ENCODE measurements around the gene MAN1C1.

Gene MAN1C1

DNA sequence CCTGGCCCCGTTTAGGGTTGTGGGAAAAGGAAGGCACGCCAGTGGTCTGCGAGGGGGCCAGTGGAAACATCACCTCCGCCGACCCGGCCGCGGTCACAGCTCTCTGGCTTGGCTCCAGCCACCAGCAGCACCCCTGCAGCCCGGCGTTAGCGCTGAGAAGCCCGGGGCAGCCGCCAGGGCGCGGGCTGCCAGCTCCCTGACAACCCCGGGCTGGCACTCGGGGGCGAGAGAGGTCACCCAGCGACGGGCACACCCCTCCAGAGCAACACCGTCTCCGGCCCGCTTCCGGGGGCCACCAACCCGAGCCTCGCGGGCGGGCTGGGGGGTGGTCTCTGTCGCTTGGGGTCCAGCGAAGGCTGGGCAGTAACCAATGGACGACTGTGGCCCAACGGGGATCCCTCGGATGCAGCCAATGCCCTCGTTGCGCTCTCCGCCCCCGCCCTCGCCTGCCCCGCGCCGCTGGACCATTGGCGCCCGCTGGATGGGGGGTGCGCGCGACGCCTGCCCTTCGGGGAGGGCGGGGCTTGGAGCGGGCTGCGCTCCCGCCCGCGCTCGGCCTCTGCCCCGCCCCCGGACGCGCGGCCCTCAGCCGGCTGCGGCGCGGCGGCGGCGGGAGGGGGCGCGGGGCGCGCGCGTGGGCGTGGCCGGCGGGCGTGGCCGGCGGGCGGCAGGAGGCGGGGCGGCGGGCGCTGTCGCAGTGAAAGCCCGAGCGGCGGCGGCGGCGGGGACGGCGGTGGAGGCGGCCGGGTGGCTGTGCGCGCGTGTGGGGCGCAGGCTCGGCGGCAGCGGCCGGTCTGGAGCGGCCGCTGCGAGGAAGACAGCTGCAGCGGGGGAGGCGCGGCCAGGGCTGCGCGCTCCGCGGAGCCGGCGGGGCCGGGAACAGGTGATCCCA is at the start of gene MAN1C1:
Gene MAN1C1, plus strand, starts transcription at position 697 of the 892 bp plus-strand sequence. CDS start 1,007 bp downstream, outside the sequence.
- peak; percentile 69 for DNase-seq

DNA sequence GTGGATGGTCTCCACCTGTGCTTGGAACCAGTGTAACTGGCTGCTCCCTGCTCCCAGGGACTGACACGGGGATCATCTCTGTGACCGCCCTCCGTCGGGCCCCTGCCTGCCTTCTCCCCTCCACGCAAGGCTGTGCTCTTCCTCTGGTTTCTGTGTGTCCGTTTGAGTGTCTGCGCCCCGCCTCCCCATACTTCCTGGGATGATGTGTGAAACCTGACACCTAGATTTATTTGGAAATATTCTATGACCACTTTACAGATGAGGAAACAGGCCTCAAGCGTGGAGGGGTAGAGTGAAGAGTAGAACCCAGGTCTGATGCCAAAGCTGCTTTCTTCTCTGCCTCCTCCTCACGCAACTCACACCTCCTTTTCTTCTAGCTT is 48.9 kb upstream of the MAN1C1 start:
- no peak for DNase-seq

- no peak for DNase-seq
Measured at GRCh38 chr1:25568090-25568833, 48.3 kb upstream of the MAN1C1 start.

DNA sequence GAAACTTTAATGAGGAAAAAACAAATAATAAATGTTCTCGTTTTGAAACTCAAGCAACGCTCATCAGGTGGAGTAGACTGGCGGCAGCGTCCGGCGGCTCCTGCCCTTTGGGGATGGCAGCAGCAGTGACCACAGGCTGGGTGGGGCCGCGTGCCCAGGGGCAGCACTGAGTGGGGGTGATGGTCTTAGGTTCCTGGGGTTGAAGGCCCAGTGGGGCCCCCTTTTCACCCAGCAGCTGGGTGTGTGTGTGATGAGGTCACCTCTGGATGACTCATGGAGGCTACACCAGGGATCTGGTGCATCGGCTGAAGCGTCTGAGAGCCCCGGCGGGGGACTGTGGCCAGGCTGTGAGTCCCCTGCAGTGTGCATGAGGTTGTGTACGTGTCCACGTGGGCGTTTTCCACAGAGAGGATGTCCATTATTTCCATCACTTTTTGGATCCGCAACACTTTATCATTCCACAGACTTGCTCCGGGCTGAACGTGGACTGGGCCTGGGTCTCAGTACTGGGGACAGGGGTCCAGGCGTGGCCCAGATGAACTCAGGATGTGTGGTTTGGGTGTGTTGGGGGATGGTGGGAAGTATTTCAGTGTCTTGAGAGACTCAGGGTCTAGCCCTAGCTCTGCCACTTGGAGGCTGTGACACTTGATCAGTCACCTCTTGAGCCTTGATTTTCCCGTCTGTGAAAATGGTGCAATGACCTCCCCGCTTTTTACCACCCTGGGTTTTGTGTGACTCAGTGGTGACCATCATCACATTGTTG is 47.6 kb upstream of the MAN1C1 start:
- DNase-seq: peak; percentile 15

DNA sequence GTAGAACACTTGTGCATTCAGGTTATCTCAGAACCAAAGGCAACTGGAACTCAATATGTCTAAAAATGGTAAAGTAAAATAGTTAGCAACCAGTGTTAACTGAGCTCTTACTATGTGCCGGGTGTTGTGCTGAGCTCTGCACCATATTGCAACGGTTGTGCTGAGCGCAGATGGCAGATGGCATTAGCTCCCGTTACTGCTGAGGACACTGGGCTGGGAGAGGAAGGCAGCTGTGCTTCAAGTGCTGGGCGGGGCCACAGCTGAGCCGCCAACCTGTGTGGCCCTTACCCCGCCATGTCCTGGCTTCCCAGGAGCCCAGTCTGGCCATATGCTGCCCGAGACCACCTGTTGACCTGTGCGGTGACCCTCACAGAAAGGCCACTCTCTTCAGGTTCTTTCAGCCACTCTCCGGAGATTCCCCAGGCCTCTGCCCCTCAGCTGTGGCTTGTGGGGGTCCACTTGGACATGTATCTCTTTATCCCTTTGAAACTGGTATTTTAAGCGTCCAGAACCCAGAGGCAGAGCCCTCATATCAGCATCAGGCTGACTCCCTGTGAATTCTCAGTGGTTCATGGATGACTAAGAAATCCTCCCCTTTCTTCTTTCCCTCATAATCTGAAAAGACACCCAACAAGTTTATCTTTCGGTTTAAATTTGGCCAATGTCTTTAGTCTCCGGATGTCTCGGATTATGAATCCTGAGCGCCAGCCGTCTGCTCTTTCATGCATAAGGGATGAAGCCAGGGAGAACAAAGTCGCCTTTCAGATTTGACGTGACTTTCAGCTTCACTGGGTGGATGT is 46.8 kb upstream of the MAN1C1 start:
- DNase-seq: no peak

- DNase-seq: no peak
Measured at GRCh38 chr1:25570798-25571521, 45.6 kb upstream of the MAN1C1 start.

DNA sequence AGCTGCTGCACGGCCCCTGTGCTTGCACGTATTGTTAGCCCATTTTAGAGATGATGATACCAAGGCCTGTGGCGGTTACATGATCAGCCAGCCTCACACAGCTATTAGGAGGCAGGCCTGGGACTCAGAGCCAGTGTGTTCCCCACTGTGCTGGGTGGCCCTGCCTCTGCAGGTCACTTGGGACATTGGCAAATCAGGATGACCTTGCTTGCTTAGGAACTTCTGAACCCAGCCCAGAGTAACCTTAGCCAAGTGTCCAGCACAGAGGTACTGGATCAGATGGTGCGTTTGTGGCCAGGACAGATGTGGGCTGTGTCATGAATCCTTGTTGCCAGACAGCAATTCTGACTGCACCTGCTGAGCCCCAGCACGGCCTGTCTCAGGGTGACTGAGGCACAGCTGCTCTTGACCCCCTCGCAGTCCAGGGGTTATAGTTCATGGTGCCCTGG is 45.0 kb upstream of the MAN1C1 start:
- DNase-seq: no peak

DNA sequence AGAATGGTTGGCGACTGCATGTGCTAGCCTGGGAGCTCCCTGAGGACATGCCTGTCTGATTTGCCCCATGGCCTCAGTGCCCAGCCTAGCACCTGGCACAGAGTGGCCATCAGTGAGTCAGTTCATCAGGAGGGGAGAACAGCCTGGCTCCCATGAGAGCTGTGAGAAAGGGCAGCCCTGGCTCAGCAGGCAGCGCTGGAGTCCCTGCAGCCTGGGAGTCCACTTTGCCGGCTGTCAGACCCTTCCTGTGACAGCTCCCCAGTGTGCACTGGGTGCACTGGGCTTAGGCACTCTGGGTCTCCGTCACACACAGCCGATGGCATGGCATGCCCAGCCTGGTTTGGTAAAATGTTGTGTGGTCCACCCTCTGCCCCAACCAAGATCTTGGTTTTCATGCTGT is 44.5 kb upstream of the MAN1C1 start:
- DNase-seq: no peak

DNA sequence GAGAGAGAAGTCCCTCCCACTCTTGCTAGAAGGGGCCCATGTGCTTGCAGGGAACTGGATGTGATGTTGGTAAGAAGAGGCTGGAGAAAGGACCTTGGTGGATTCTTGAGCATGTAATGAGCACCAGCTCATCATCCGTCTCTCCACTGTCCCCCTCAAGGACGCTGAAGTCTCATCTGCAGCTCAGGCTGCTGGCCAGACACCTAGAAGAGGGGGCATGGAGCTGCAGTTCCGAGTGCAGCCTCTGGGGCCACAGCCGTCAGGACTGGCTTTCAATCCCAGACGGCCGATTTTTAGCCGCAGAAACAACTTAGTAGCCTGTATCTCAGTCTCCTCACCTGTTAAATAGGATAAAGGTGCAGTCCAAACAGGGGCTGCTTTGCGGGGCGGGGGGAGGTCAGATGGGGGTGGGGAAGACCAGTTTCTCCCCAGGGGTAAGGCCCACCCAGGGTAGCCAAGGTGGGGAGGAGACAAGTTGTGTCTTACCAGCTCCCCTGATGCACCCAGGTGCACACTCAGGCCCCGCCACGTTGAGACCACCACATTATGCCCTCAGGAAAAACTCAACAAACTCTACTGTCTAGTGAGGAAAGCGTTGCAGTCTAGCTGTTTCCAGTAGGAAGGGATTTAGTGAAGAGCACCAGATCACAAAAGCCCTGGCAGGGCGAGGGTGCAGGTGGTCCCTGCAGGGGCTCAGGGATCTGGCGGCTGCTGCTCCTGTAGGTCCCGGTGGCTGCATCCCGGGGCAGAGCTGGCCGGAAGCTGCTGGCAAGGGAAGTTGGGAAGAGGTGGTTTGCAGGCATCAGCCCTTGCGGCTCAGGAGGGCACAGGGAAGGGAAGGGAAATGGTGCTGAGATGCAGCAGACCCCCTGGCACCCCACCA is 43.6 kb upstream of the MAN1C1 start:
- DNase-seq: peak; percentile 19

DNA sequence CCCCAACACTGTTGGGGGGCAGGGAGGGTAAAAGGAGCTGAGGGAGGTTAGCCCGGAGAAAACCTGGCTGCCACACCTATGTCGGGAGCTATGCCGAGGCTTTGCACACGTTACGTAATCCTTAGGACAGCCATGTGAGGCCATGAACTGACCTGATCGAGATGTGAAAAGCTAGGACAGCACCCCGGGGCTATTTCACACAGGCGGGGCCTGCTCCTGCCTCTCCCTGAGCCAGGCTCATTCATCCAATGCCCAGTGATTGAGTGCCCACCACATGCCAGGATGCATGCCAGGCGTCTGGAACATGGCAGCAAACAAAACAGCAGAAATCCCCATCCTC is 43.0 kb upstream of the MAN1C1 start:
- no peak for DNase-seq

DNA sequence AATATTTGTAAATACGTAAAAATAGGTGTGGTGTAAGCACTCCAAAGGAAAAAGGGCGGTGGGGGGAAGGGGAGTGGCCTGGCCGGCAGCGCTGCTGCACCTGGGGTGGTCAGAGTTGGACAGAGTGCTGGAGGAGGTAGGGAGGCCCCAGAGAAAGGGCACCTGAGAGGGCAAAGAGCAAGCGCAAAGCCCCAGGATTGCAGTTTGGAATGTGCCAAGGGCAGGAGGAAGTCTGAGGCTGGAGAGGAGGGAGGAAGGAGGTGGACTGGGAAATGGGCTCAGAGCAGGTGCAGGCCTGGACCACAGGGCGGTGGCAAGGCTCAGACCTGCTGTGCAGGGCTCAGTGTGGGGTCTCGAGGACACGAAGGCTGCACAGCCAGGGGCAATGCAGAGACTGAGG is 42.6 kb upstream of the MAN1C1 start:
- no peak for DNase-seq

DNA sequence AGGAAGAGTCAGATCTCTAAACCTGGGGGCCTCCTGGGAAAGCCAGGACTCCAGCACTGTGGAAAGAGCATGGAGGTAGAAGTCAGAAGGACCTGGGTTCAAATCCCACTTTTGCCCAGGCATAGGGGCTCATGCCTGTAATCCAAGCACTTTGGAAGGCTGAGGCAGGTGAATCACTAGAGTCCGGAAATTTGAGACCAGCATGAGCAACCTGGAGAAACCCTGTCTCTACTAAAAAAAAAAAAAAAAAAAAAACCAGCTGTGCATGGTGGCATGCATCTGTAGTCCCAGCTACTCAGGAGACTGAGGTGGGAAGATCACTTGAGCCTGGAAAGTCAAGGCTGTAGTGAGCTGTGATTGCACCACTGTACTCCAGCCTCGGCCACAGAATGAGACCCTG is 41.4 kb upstream of the MAN1C1 start:
- no peak for DNase-seq

DNA sequence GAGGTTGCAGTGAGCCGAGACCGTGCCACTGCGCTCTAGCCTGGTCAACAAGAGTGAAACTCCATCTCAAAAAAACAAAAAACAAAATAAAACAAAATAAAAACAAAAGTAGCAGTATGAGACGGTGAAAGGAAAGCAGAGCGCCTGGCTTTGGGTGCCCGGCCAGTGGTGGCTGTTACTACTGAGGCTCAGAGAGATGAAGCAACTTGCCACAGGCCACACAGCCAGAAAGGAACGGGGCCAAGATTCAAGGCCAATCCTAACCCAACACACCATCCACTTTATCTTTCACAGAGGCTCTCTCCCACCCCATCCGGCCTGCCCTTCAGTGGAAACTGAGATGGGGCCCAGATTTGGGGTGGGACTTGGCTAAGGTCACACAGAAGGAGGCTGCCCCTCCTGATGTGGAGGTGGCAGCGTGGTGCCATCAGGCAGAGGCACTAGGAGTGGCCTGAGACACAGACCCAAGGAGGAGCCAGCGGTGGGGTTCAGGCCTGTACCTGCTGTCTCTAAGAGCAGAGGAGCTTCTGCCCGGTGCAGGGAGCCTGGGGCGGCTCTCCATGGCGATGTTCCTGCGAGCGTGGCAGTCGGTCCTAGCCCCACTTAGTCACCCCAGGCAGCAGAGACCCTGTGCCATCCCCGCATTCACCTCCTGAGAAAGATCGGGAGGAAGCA is 40.0 kb upstream of the MAN1C1 start:
- no peak for DNase-seq

DNA sequence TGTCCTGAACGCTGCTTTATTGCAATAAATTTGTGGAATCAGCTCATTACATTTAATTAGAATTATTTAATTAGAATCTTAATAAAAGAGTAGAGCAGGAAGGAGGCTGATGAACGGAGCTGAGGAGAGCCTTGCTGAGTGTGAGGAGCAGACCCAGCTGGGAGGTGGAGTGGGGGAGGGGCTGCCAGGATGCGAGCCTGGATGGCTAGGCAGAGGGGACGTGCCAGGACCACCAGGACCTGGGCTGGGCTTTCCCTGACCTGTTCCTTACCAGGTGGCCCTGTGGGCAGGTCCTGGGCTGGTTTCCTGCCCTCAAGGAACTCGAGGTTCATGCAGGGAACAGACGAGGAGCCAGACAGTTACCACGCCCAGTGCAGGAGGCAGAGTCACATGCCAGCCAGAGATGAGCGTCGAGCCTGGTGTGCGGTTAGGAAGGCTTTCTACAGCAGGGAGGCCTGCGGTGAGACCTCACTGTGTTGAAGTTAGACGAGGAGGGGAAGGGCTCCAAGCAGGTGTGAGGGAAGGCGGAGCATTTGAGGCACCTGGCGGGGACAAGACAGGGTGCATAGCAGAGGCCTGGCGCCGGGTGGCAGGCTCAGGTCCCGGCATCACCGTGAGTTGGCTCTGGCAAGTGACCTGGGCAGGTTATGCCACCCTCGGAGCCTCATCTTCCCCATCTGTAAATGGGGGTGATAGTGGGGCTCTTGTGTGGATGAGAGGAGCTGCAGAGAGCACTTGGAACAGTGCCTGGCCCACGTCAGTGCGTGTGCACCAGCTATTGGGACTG is 39.3 kb upstream of the MAN1C1 start:
- DNase-seq: no peak

DNA sequence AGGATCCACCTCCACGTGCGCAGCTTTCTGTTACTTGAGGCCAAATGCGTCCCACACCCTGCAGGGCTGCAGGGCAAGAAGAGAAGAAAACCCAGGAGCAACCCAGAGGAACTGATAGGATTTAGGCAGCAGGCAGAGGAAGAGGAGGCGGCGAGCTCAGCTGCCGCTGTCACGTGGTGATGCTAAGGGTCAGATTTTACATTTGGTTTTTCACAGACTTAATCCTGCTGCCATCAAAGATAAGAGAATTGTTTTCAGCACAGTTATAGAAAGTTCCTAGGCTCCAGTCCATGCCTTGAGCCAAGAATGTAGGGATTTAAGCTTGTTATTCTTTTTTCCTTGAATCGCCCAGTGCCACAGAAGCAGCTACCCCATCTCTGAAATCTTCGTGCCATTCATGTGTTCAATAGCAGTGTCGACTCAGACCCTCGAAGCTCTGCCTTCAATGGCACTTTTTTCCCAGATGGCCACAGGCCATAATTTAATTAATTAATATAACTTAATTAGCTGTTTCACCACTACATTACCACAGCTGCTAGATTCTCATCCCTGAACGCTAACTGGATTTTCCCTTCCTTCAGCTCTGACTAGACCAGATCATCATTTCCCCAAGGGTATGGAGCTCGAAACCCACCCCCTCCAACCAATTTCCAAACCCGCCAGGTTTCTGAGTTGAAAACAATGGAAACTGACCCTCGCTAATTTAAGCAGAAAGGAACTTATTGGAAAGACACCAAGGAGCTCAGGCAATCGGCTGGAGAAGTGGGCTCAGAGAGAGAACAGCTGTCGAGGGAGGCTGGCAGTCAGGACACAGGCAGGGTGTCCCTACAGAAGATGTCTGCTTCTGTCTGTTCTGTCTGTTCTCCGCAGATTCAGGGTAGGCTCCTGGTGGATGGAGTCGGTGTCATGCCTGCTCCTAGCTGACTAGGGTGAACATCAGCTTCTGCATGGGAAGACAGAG is 37.0 kb upstream of the MAN1C1 start:
- no peak for DNase-seq

DNA sequence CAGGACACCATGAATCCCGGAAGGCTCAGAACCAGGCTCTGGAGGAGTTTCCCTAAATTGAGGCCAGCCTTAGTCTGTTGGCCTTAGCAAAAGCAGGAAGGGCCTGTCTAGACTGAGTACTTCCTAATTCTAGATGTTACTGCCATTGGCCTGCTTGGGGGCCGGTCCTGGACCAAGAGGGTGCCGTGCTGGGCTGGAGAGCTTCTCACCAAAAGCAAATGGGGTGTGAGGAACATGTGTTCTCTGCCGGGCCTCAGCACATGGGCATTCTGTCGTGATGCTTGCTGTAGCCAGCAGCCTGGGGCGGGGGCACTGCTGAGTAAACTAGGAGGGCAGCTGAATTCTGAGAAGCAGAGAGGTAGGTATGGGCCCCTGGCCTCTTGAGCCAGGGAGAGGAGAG is 35.7 kb upstream of the MAN1C1 start:
- DNase-seq: no peak

DNA sequence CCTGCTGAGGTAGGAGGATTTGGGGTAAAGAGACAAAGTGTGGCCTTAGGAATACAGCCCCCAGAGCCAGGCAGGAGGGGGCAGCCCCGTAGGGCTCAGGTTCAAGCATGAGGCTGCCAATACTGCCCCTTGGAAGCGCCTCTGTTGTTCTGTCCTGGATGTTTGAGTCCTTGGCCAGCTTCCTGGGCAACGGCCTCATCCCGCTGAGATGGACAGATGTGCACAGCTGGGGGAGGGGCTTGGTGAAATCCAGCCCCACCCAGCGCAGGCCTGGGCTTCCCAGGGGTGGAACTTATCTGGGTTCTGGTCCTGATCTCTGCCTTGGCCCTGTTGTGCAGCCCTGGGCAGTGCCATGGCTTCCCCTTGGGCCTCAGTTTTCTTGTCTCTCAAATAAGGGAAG is 34.8 kb upstream of the MAN1C1 start:
- no peak for DNase-seq

Data from NK-92 treated with Interleukin-12 subunit alpha and Interleukin-12 subunit beta, amount 100 ng/mL, for 24 hours (cell line).